Smooth muscle cell (in vitro differentiated cells): ENCODE data around the gene OR3A3. TPM values are rescaled to one million over a fixed set of nuclear protein-coding genes. Genes with fewer than 3 reads are reported as not detected.
"Not testable (repeated sequence)": the region's sequence is repeated elsewhere in the genome, so short reads cannot be mapped to it uniquely, and the experiment has no call there.

ENCODE experiments used
- DNase-seq: peaks from one replicate; lab custom pipeline; 2025; ENCODE audit not compliant: unreplicated experiment; lab: John Stamatoyannopoulos, UW
- H2AFZ ChIP-seq: fragments of 200-600 bp; sonication (generic); 2 replicates; pipeline ENCODE4 v1.6.0; 2016; ENCODE audit warnings: antibody characterized with exemption, low read depth, mild to moderate bottlenecking
- H3F3A ChIP-seq: fragments of 200-600 bp; sonication (generic); 2 replicates; pipeline ENCODE4 v1.6.0; 2017; ENCODE audit warnings: antibody characterized with exemption, low read depth
- H3K27ac ChIP-seq: fragments of 200-600 bp; sonication (generic); 2 replicates; pipeline ENCODE4 v1.5.1; 2016; ENCODE audit warnings: low read depth, mild to moderate bottlenecking
- H3K27me3 ChIP-seq: fragments of 200-600 bp; sonication (generic); 2 replicates; pipeline ENCODE4 v1.6.1; 2016; ENCODE audit warnings: low read depth, mild to moderate bottlenecking
- H3K36me3 ChIP-seq: fragments of 200-600 bp; sonication (generic); 2 replicates; pipeline ENCODE4 v1.5.1; 2016; ENCODE audit warnings: low read depth
- H3K4me1 ChIP-seq: fragments of 200-600 bp; sonication (generic); 2 replicates; pipeline ENCODE4 v1.5.1; 2016; ENCODE audit warnings: low read depth
- H3K4me2 ChIP-seq: fragments of 200-600 bp; sonication (generic); 2 replicates; pipeline ENCODE4 v1.6.0; 2016; ENCODE audit warnings: mild to moderate bottlenecking
- H3K4me3 ChIP-seq: fragments of 200-600 bp; sonication (generic); 2 replicates; pipeline ENCODE4 v1.5.1; 2016; ENCODE audit warnings: mild to moderate bottlenecking
- H3K79me2 ChIP-seq: fragments of 200-600 bp; sonication (generic); 2 replicates; pipeline ENCODE4 v1.6.0; 2016; ENCODE audit warnings: low read depth, mild to moderate bottlenecking
- H3K9ac ChIP-seq: fragments of 200-600 bp; sonication (generic); 2 replicates; pipeline ENCODE4 v1.6.0; 2016; ENCODE audit warnings: low read depth
- H3K9me3 ChIP-seq: fragments of 200-600 bp; sonication (generic); replicated peaks from 2 replicates; pipeline ENCODE4 v1.5.1; 2016; ENCODE audit warnings: low read depth
- H4K20me1 ChIP-seq: fragments of 200-600 bp; sonication (generic); 2 replicates; pipeline ENCODE4 v1.6.0; 2016; ENCODE audit warnings: low read depth
- WGBS: methylation state at CpG from one replicate; pipeline ENCODE4 v1.1.7; 2016; ENCODE audit warnings: low lambda C conversion rate; 5-methylcytosine and 5-hydroxymethylcytosine counted together
- polyA plus RNA-seq: library from polyadenylated mRNA; unstranded; fragments of >200 nt; fragmentation: Nextera tagmentation; extraction: Ambion mirVana; gene quantifications from 2 replicates; pipeline ENCODE4 v1.2.1, GENCODE V29; 2016
- total RNA-seq: library from RNA; depleted of rRNA; stranded (reverse); fragments of >200 nt; gene quantifications from 2 replicates; pipeline ENCODE4 v1.2.3, GENCODE V29; 2014
- TF ChIP-seq, protein P1 (sequence below): fragments of 200-600 bp; sonication (generic); IDR thresholded peaks from 2 replicates; pipeline ENCODE4 v1.5.1; 2017; ENCODE audit warnings: borderline replicate concordance, mild to moderate bottlenecking, antibody characterized with exemption; ENCODE audit not compliant: insufficient read depth, poor library complexity, severe bottlenecking

OR3A3 gene
- total and polyA plus RNA-seq, 2 experiments from 2014 or later, result not detected

DNA sequence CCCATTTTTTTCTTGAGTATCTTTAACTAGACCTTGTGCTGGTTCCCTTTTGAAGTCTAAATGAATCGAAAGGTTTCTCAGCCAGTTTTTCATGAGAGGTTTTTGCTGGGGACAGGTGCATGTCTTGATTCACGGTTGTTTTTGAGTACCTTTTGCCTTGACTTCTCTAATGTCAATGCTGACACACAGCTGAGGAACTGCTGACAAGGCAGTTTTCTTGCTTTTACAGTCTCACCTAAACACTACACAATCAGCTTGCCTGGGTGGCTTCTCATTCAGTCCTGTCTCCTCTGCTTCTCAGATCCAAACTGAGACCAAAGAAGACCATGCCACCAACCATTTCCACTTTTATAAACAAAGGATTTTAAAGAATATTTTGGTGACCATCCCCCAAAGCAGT is 7.1 kb downstream of the OR3A3 start:
- Histone ChIP-seq H3K27ac (no peak overlapping the region), H3K27me3 (no peaks in the 10 kb centered on the region), H3K79me2 (no peaks in the 10 kb centered on the region), H3K9ac (no peak overlapping the region), H3F3A (no peaks in the 10 kb centered on the region), H3K4me1 (no peaks in the 10 kb centered on the region), H3K4me3 (no peak overlapping the region), H3K9me3 (no peaks in the 10 kb centered on the region), H4K20me1 (no peaks in the 10 kb centered on the region), H3K36me3 (no peaks in the 10 kb centered on the region), H2AFZ (no peak overlapping the region), H3K4me2 (no peak overlapping the region)
- 24% methylated on average over 2 of the region's 2 CpGs for WGBS
- DNase-seq, result no peak
- TF ChIP-seq, protein P1, sequence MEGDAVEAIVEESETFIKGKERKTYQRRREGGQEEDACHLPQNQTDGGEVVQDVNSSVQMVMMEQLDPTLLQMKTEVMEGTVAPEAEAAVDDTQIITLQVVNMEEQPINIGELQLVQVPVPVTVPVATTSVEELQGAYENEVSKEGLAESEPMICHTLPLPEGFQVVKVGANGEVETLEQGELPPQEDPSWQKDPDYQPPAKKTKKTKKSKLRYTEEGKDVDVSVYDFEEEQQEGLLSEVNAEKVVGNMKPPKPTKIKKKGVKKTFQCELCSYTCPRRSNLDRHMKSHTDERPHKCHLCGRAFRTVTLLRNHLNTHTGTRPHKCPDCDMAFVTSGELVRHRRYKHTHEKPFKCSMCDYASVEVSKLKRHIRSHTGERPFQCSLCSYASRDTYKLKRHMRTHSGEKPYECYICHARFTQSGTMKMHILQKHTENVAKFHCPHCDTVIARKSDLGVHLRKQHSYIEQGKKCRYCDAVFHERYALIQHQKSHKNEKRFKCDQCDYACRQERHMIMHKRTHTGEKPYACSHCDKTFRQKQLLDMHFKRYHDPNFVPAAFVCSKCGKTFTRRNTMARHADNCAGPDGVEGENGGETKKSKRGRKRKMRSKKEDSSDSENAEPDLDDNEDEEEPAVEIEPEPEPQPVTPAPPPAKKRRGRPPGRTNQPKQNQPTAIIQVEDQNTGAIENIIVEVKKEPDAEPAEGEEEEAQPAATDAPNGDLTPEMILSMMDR, result no peak

DNA sequence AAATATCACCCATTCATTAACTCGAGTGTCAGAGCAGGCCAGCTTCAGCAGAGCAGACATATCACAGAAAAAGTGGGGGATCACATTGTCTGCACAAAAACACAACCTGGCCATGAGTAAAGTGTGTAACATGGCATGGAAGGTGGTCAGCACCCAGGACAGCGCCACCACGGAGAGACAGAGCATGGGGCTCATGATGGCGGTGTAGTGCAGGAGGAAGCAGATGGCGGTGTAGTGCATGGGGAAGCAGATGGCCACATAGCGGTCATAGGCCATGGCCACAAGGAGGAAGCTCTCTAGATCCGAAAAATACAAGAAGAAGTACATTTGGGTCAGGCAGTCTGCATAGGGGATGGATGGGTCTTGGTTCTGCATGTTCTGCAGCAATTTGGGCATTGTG is 22.0 kb downstream of the OR3A3 start:
- 39% methylated on average over 7 of the region's 7 CpGs for WGBS
- H3K4me3 ChIP-seq, H3K4me2 ChIP-seq, H3K36me3 ChIP-seq, DNase-seq, H3K27ac ChIP-seq, H3K79me2 ChIP-seq, H4K20me1 ChIP-seq, H3K9ac ChIP-seq, H3F3A ChIP-seq, H2AFZ ChIP-seq, H3K9me3 ChIP-seq, H3K27me3 ChIP-seq, H3K4me1 ChIP-seq: not testable (repeated sequence)

DNA sequence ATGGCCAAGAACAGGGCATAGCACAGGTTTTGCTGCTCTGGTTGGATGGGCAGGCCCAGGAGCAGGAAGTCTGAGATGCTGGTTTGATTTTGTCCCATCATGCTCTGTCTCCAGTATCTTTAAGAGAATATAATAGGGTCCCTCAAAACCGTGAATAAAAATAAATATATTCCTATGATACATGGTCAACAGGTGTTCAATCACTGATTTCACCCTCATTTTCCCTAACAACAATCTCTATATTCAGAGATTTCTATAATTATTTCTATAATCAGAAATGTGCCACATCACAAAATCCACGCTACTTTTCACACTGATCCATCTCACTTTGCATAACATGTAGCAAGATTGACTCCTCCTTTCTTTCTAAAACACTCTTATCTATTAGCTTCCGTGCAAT is 22.6 kb downstream of the OR3A3 start, which contains the start of gene OR1E2:
Gene OR1E2 (minus strand): TSS at position 101 of the 400 bp plus-strand sequence. CDS start 0 bp downstream, at position 101.
- H3K9ac ChIP-seq, result no peak within 1 kb of the TSS
- H3K79me2 ChIP-seq, result no peaks in the 10 kb centered on the region
- no peaks in the 10 kb centered on the region for H3K36me3 ChIP-seq
- TF ChIP-seq, protein P1, result no peak
- no peak within 1 kb of the TSS for H3K4me2 ChIP-seq
- no peaks in the 10 kb centered on the region for H3K4me1 ChIP-seq
- H3K27ac ChIP-seq, result no peak within 1 kb of the TSS
- no peaks in the 10 kb centered on the region for H3K27me3 ChIP-seq
- no peaks in the 10 kb centered on the region for H3F3A ChIP-seq
- DNase-seq, result no peak
- WGBS, result 69% methylated on average over 3 of the region's 3 CpGs
- H2AFZ ChIP-seq, result no peak within 1 kb of the TSS
- H3K9me3 ChIP-seq, result peaks cover 6% of the 10 kb centered on the region
- no peaks in the 10 kb centered on the region for H4K20me1 ChIP-seq
- H3K4me3 ChIP-seq, result no peak within 1 kb of the TSS

DNA sequence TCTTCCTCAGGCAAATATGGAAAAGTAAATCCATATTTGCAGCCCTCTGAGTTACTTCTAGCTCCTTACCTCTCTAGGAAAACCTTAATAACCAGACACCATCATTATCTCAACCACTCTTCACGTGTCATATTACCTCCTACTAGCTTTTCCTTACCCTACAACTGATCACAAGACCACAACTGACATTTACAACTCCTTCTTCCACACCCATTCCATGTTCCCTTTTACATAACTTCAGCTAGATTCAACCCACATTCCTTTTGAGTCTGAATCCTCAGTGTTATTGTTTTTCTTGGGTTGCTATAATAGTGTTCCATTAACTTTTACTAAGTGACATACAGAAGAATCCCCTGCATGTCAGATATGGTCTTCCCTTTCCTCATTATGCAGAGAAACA is 27.2 kb downstream of the OR3A3 start:
- H3K36me3 ChIP-seq, result no peaks in the 10 kb centered on the region
- 41% methylated on average over 1 of the region's 1 CpG for WGBS
- no peak overlapping the region for H3K4me3 ChIP-seq
- no peak for DNase-seq
- no peak overlapping the region for H3K27ac ChIP-seq
- TF ChIP-seq, protein P1, result no peak
- no peaks in the 10 kb centered on the region for H3F3A ChIP-seq
- H3K9me3 ChIP-seq, result no peaks in the 10 kb centered on the region
- H3K4me1 ChIP-seq, result no peaks in the 10 kb centered on the region
- no peaks in the 10 kb centered on the region for H3K27me3 ChIP-seq
- no peak overlapping the region for H3K9ac ChIP-seq
- no peak overlapping the region for H3K4me2 ChIP-seq
- H2AFZ ChIP-seq, result no peak overlapping the region
- no peaks in the 10 kb centered on the region for H3K79me2 ChIP-seq
- no peaks in the 10 kb centered on the region for H4K20me1 ChIP-seq
